ENCODE data around the gene TNS2.

DNA sequence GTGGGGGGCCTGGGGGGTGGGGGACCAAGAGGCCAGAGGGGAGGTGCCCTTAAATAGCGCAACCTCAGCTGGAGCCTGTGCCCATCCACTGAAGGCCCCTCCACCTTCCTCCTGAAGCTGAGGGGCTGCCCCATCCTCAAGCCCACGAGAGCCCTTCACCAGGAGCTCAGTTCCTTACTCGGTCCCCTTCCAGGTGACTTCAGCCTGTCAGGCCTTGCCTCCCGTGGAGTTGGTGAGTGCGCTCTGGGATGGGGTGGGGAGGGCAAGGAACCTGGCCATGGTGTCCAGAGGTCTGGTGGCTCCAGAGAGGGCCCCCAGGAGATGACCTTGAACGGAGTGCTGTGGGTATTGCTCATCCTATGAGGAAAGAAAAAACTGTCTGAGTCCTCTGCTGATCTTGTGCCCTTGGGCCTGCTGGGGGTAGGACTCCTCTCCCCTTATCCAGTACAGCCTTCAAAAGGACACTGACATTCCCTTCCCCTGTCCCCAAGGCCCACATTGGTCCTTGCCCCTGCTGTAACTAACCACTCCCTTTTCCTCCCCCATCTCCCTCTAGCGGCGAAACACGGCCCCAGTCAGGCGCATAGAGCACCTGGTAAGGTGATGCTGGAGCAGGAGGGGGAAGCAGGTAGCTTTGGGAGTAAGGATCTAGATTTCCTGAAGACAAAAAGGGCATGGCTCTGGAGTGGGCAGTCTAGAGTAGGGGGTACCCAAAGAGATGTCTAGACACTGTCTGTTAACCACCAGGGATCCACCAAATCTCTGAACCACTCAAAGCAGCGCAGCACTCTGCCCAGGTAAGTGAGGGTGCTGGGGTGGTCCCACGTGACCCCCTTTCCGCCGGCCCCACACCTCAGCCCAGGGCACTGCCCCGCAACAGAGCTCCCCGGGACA, 3.6 kb downstream of the TNS2 start:
- no peak for TF ChIP-seq EZH2 (IDR thresholded peaks at IDR 0.05; ENCODE audit: insufficient read depth, low read length)
- TF ChIP-seq, protein P1, sequence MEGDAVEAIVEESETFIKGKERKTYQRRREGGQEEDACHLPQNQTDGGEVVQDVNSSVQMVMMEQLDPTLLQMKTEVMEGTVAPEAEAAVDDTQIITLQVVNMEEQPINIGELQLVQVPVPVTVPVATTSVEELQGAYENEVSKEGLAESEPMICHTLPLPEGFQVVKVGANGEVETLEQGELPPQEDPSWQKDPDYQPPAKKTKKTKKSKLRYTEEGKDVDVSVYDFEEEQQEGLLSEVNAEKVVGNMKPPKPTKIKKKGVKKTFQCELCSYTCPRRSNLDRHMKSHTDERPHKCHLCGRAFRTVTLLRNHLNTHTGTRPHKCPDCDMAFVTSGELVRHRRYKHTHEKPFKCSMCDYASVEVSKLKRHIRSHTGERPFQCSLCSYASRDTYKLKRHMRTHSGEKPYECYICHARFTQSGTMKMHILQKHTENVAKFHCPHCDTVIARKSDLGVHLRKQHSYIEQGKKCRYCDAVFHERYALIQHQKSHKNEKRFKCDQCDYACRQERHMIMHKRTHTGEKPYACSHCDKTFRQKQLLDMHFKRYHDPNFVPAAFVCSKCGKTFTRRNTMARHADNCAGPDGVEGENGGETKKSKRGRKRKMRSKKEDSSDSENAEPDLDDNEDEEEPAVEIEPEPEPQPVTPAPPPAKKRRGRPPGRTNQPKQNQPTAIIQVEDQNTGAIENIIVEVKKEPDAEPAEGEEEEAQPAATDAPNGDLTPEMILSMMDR (IDR thresholded peaks at IDR 0.05; ENCODE audit: insufficient read depth, low read depth, low read length) = peak; percentile 58

Measured in astrocyte (in vitro differentiated cells and primary cell).